ENCODE measurements around the gene ACTL6A.

Gene ACTL6A

DNA sequence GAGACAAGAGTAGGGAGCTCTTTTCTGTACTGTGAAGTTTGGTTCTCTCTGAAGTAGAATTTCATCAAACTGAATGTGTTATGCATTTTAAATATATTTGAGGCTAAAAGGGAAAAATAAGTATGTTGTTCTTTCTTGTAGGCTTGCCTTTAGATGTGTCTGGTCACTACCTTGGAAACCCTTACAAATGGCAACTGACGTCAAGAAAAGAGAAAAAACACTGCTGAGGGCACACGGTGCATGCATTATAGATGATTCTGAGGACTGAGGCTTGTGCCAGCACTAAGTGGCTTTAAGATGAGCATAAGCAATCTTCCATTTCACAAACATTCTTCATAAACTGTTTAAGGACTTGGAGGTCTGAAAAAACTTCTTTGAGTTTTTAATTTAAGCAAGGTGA, 31.1 kb upstream of the ACTL6A start:
- ChIA-PET POLR2A (no interaction called here), CTCF (no interaction called here)
- H3K27ac ChIP-seq (ENCODE audit: insufficient read depth in 1 of 2, low read depth in 1 of 2, low read length in 2 of 2, poor library complexity in 1 of 2, severe bottlenecking in 2 of 2): no peak overlapping the region
- no peaks in the 10 kb centered on the region for H3K9me3 ChIP-seq (ENCODE audit: control extremely low read depth in 1 of 5, control insufficient read depth in 4 of 5, insufficient read depth in 2 of 5, low read depth in 1 of 5, low read length in 4 of 5)
- WGBS (ENCODE audit: insufficient coverage): no CpG with 5 or more reads among the region's 2 CpGs
- no peak for DNase-seq
- no peaks in the 10 kb centered on the region for H3K36me3 ChIP-seq (ENCODE audit: control insufficient read depth in 4 of 4, insufficient read depth in 4 of 4, low read length in 3 of 4)
- no peak overlapping the region for H3K4me3 ChIP-seq (ENCODE audit: control insufficient read depth in 1 of 7, extremely low read depth in 1 of 7, insufficient read depth in 4 of 7, low read depth in 2 of 7, low read length in 6 of 7)
- no peaks in the 10 kb centered on the region for H3K27me3 ChIP-seq (replicated peaks in 2 of 5; ENCODE audit: control insufficient read depth in 4 of 5, insufficient read depth in 5 of 5, low read length in 4 of 5)
- H3K4me1 ChIP-seq (ENCODE audit: control extremely low read depth in 1 of 4, control insufficient read depth in 4 of 4, insufficient read depth in 4 of 4, low read length in 3 of 4): peaks cover 4 to 10% (median 8%) of the 10 kb centered on the region in 4 experiments

DNA sequence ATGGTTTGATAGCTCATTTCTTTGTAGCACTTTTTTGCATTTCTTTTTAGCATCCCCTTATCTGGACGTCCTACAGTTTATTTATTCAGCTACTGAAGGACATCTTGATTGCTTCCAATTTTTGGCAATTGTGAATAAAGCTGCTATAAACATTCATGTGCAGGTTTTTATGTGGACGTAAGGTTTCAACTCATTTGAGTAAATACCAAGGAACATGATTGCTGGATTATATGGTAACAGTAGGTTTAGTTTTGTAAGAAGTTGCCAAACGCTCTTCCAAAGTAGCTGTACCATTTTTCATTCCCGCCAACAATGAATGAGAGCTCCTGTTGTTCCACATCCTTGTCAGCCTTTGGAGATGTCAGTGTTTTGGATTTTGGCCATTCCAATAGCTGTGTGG, 29.5 kb upstream of the ACTL6A start:
- DNase-seq: no peak
- Histone ChIP-seq H3K9me3 (ENCODE audit: control extremely low read depth in 1 of 5, control insufficient read depth in 4 of 5, insufficient read depth in 2 of 5, low read depth in 1 of 5, low read length in 4 of 5) (no peaks in the 10 kb centered on the region), H3K27ac (ENCODE audit: insufficient read depth in 1 of 2, low read depth in 1 of 2, low read length in 2 of 2, poor library complexity in 1 of 2, severe bottlenecking in 2 of 2) (no peak overlapping the region), H3K36me3 (ENCODE audit: control insufficient read depth in 4 of 4, insufficient read depth in 4 of 4, low read length in 3 of 4) (no peaks in the 10 kb centered on the region), H3K4me3 (ENCODE audit: control insufficient read depth in 1 of 7, extremely low read depth in 1 of 7, insufficient read depth in 4 of 7, low read depth in 2 of 7, low read length in 6 of 7) (no peak overlapping the region), H3K4me1 (ENCODE audit: control extremely low read depth in 1 of 4, control insufficient read depth in 4 of 4, insufficient read depth in 4 of 4, low read length in 3 of 4) (peaks cover 0 to 14% (median 8%) of the 10 kb centered on the region in 4 experiments), H3K27me3 (replicated peaks in 2 of 5; ENCODE audit: control insufficient read depth in 4 of 5, insufficient read depth in 5 of 5, low read length in 4 of 5) (no peaks in the 10 kb centered on the region)
- WGBS (ENCODE audit: insufficient coverage): 100% methylated on average over 3 of the region's 4 CpGs
- CTCF ChIA-PET: interaction anchor here (0.9 to 2.0 kb wide), 2 partner anchors 11 to 22 kb away, joined by 3 to 7 read pairs; no protein-coding TSS in a partner anchor
- POLR2A ChIA-PET: interaction anchor here (0.6 kb wide), 1 partner anchor 94 kb away, joined by 3 read pairs; no protein-coding TSS in a partner anchor

DNA sequence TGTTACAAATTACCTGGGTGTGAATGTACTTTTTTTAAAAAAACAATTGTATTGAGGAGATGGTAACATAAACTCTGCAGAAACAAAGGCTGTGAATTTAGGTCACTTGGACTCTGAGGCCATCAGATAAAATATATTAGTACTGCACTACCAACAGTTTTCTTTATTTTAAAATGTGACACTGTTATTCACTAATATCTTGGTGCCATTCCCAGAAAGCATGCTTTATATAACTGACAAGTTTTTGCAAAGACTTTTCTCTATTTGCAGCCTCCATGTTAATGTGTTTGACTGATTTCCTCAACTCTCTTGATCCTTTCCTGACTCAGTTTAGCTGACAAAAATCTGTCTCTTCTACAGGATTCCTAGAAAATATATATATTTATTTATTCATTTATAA, 26.5 kb upstream of the ACTL6A start:
- H3K36me3 ChIP-seq (ENCODE audit: control insufficient read depth in 4 of 4, insufficient read depth in 4 of 4, low read length in 3 of 4): no peaks in the 10 kb centered on the region
- ChIA-PET CTCF (interaction anchor here (0.9 to 1.3 kb wide), 2 partner anchors 51 to 90 kb away, joined by 3 read pairs; no protein-coding TSS in a partner anchor), POLR2A (no interaction called here)
- no peak overlapping the region for H3K4me3 ChIP-seq (ENCODE audit: control insufficient read depth in 1 of 7, extremely low read depth in 1 of 7, insufficient read depth in 4 of 7, low read depth in 2 of 7, low read length in 6 of 7)
- no peak overlapping the region for H3K27ac ChIP-seq (ENCODE audit: insufficient read depth in 1 of 2, low read depth in 1 of 2, low read length in 2 of 2, poor library complexity in 1 of 2, severe bottlenecking in 2 of 2)
- no peaks in the 10 kb centered on the region for H3K27me3 ChIP-seq (replicated peaks in 2 of 5; ENCODE audit: control insufficient read depth in 4 of 5, insufficient read depth in 5 of 5, low read length in 4 of 5)
- H3K4me1 ChIP-seq (ENCODE audit: control extremely low read depth in 1 of 4, control insufficient read depth in 4 of 4, insufficient read depth in 4 of 4, low read length in 3 of 4): peaks cover 0 to 18% (median 10%) of the 10 kb centered on the region in 4 experiments
- DNase-seq: no peak
- no peaks in the 10 kb centered on the region for H3K9me3 ChIP-seq (ENCODE audit: control extremely low read depth in 1 of 5, control insufficient read depth in 4 of 5, insufficient read depth in 2 of 5, low read depth in 1 of 5, low read length in 4 of 5)

DNA sequence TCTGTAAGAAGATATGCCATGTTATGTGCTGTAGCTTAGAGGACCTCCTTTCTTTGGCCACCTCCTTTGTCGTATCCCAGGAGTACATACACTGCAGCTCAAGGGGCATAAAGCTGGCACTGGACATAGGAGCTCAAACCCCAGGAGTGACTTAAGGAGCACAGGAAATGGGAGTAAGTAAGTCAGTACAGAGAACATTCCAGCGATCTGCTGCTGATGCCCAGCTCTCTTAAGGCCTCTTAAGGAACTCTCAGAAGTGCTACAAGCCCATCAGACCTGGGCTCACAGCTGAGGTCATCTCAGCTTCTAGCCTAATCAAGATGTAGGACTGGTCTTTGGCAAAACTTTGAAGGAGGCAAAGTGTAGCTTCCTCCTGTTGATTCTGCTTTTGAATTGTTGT, 21.6 kb upstream of the ACTL6A start:
- Histone ChIP-seq H3K27ac (ENCODE audit: insufficient read depth in 1 of 2, low read depth in 1 of 2, low read length in 2 of 2, poor library complexity in 1 of 2, severe bottlenecking in 2 of 2) (no peak overlapping the region), H3K27me3 (replicated peaks in 2 of 5; ENCODE audit: control insufficient read depth in 4 of 5, insufficient read depth in 5 of 5, low read length in 4 of 5) (no peaks in the 10 kb centered on the region), H3K9me3 (ENCODE audit: control extremely low read depth in 1 of 5, control insufficient read depth in 4 of 5, insufficient read depth in 2 of 5, low read depth in 1 of 5, low read length in 4 of 5) (no peaks in the 10 kb centered on the region), H3K36me3 (ENCODE audit: control insufficient read depth in 4 of 4, insufficient read depth in 4 of 4, low read length in 3 of 4) (no peaks in the 10 kb centered on the region), H3K4me1 (ENCODE audit: control extremely low read depth in 1 of 4, control insufficient read depth in 4 of 4, insufficient read depth in 4 of 4, low read length in 3 of 4) (peaks cover 0 to 18% (median 10%) of the 10 kb centered on the region in 4 experiments), H3K4me3 (ENCODE audit: control insufficient read depth in 1 of 7, extremely low read depth in 1 of 7, insufficient read depth in 4 of 7, low read depth in 2 of 7, low read length in 6 of 7) (no peak overlapping the region)
- 100% methylated on average over 1 of the region's 2 CpGs for WGBS (ENCODE audit: insufficient coverage)
- ChIA-PET POLR2A (no interaction called here), CTCF (no interaction called here)
- no peak for DNase-seq

DNA sequence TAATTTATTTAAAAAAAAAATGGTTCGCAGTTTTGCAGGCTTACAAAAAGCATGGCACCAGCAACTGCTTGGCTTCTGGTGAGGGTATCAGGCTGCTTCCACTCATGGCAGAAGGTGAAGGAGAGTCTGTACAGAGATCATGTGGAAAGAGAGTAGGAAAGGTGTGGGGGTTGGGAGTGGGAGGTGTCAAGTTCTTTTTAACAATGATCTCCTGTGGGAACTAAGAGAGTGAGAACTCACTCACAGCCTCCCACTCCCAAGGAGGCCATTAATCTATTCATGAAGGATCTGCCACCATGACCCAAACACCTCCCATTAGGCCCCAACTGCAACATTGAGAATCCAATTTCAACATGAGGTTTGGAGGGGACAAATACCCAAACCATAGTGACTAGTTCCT, 21.1 kb upstream of the ACTL6A start:
- H3K27me3 ChIP-seq (replicated peaks in 2 of 5; ENCODE audit: control insufficient read depth in 4 of 5, insufficient read depth in 5 of 5, low read length in 4 of 5): no peaks in the 10 kb centered on the region
- no peaks in the 10 kb centered on the region for H3K9me3 ChIP-seq (ENCODE audit: control extremely low read depth in 1 of 5, control insufficient read depth in 4 of 5, insufficient read depth in 2 of 5, low read depth in 1 of 5, low read length in 4 of 5)
- CTCF ChIA-PET: interaction anchor here (0.6 kb wide), 1 partner anchor 10 kb away, joined by 3 read pairs; no protein-coding TSS in a partner anchor
- POLR2A ChIA-PET: no interaction called here
- no peak overlapping the region for H3K27ac ChIP-seq (ENCODE audit: insufficient read depth in 1 of 2, low read depth in 1 of 2, low read length in 2 of 2, poor library complexity in 1 of 2, severe bottlenecking in 2 of 2)
- no peak for DNase-seq
- no peaks in the 10 kb centered on the region for H3K36me3 ChIP-seq (ENCODE audit: control insufficient read depth in 4 of 4, insufficient read depth in 4 of 4, low read length in 3 of 4)
- WGBS (ENCODE audit: insufficient coverage): 100% methylated on average over 1 of the region's 1 CpG
- no peak overlapping the region for H3K4me3 ChIP-seq (ENCODE audit: control insufficient read depth in 1 of 7, extremely low read depth in 1 of 7, insufficient read depth in 4 of 7, low read depth in 2 of 7, low read length in 6 of 7)
- peaks cover 0 to 20% (median 10%) of the 10 kb centered on the region in 4 experiments for H3K4me1 ChIP-seq (ENCODE audit: control extremely low read depth in 1 of 4, control insufficient read depth in 4 of 4, insufficient read depth in 4 of 4, low read length in 3 of 4)

DNA sequence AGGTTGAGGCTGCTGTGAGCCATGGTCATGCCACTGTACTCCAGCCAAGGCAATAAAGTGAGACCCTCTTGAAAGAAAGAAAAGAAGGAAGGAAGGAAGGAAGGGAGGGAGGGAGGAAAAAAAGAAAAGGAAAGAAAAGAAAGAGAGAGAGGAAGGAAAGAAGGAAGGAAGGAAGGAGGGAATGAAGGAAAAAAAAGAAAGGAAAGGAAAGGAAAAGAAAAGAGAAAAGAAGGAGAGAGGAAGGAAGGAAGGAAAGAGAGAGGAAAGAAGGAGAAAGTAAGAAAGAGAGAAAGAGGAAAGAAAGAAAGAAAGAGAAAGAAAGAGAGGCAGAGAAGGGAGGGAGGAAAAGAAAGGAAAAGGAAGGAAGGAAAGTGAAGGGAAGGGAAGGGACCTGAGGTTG, 20.4 kb upstream of the ACTL6A start:
- ChIA-PET CTCF (no interaction called here), POLR2A (no interaction called here)
- H3K27ac ChIP-seq (ENCODE audit: insufficient read depth in 1 of 2, low read depth in 1 of 2, low read length in 2 of 2, poor library complexity in 1 of 2, severe bottlenecking in 2 of 2): no peak overlapping the region
- H3K27me3 ChIP-seq (replicated peaks in 2 of 5; ENCODE audit: control insufficient read depth in 4 of 5, insufficient read depth in 5 of 5, low read length in 4 of 5): no peaks in the 10 kb centered on the region
- H3K36me3 ChIP-seq (ENCODE audit: control insufficient read depth in 4 of 4, insufficient read depth in 4 of 4, low read length in 3 of 4): no peaks in the 10 kb centered on the region
- H3K4me3 ChIP-seq (ENCODE audit: control insufficient read depth in 1 of 7, extremely low read depth in 1 of 7, insufficient read depth in 4 of 7, low read depth in 2 of 7, low read length in 6 of 7): no peak overlapping the region
- no peaks in the 10 kb centered on the region for H3K9me3 ChIP-seq (ENCODE audit: control extremely low read depth in 1 of 5, control insufficient read depth in 4 of 5, insufficient read depth in 2 of 5, low read depth in 1 of 5, low read length in 4 of 5)
- no peak for DNase-seq
- H3K4me1 ChIP-seq (ENCODE audit: control extremely low read depth in 1 of 4, control insufficient read depth in 4 of 4, insufficient read depth in 4 of 4, low read length in 3 of 4): peaks cover 0 to 19% (median 7%) of the 10 kb centered on the region in 4 experiments

DNA sequence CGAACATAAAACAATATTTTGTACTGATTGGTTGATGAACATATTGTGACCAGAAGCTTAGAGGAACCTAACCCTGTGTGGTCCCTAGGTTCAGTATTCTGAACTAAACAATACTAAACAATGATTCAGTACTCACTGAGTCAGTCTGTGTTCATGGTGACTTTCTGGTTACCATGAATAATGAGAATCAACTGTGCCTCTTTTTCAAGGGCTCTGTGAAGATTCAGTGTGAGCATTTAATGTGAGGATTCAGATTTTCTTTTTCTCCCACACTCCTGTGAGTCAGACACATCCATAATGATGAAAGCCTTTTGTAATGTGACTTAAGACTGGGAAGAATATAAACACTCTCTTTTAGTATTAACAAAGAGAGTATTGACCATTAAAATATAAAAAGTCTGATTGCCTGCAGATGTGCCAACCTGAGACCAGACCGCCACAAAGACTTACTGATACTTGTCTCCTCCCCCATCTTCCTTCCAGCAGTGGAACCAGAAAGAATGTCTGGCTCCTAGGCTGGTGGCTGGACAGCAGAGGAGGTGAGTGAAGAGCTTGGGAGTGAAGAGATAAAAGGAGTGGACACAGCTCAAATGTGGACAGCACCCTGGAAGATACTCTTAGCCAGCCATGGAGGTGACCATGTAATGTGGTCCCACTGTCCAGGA, 17.6 kb upstream of the ACTL6A start:
- no peak overlapping the region for H3K27ac ChIP-seq (ENCODE audit: insufficient read depth in 1 of 2, low read depth in 1 of 2, low read length in 2 of 2, poor library complexity in 1 of 2, severe bottlenecking in 2 of 2)
- H3K4me3 ChIP-seq (ENCODE audit: control insufficient read depth in 1 of 7, extremely low read depth in 1 of 7, insufficient read depth in 4 of 7, low read depth in 2 of 7, low read length in 6 of 7): no peak overlapping the region
- no peaks in the 10 kb centered on the region for H3K36me3 ChIP-seq (ENCODE audit: control insufficient read depth in 4 of 4, insufficient read depth in 4 of 4, low read length in 3 of 4)
- ChIA-PET CTCF (interaction anchor here (0.8 to 2.1 kb wide), 2 partner anchors 11 to 12 kb away, joined by 3 to 7 read pairs; no protein-coding TSS in a partner anchor), POLR2A (no interaction called here)
- no peak for DNase-seq
- H3K9me3 ChIP-seq (ENCODE audit: control extremely low read depth in 1 of 5, control insufficient read depth in 4 of 5, insufficient read depth in 2 of 5, low read depth in 1 of 5, low read length in 4 of 5): no peaks in the 10 kb centered on the region
- peaks cover 0 to 7% (median 0%) of the 10 kb centered on the region in 4 experiments for H3K4me1 ChIP-seq (ENCODE audit: control extremely low read depth in 1 of 4, control insufficient read depth in 4 of 4, insufficient read depth in 4 of 4, low read length in 3 of 4)
- no peaks in the 10 kb centered on the region for H3K27me3 ChIP-seq (replicated peaks in 2 of 5; ENCODE audit: control insufficient read depth in 4 of 5, insufficient read depth in 5 of 5, low read length in 4 of 5)
- WGBS (ENCODE audit: insufficient coverage): no CpG with 5 or more reads among the region's 2 CpGs

Data from common myeloid progenitor, CD34-positive (primary cell).